ENCODE measurements around the gene ITPR2. TPM values are rescaled to one million over a fixed set of nuclear protein-coding genes. Genes with fewer than 3 reads are reported as not detected.
A peak's percentile ranks its signal among the peaks of the same experiment; 100 is the strongest.
"Not testable (repeated sequence)": the region's sequence is repeated elsewhere in the genome, so short reads cannot be mapped to it uniquely, and the experiment has no call there.

Gene ITPR2
- total and polyA plus RNA-seq, 5 donors, result 4.2 to 32.1 (median 23.2) TPM

- Histone ChIP-seq H3K27me3 (ENCODE audit: control insufficient read depth, insufficient read depth) (no peaks in the 10 kb centered on the region), H3K9me3 (ENCODE audit: control insufficient read depth, low read length) (no peaks in the 10 kb centered on the region), H3K4me3 (ENCODE audit: low read length) (no peak overlapping the region), H3K4me1 (ENCODE audit: control insufficient read depth, insufficient read depth, low read length) (peaks cover 2% of the 10 kb centered on the region), H3K27ac (ENCODE audit: low read length) (no peak overlapping the region)
- intact Hi-C loops (cut with DNase I), result no loop called here
- WGBS, result 90% methylated on average over 4 of the region's 4 CpGs
- no peak for ATAC-seq
- no peak for DNase-seq
Observed at GRCh38 chr12:26331960-26332359, 501.0 kb downstream of the ITPR2 start.

- Histone ChIP-seq H3K4me1 (ENCODE audit: control insufficient read depth, insufficient read depth, low read length) (peaks cover 2% of the 10 kb centered on the region), H3K27ac (ENCODE audit: low read length) (no peak overlapping the region), H3K9me3 (ENCODE audit: control insufficient read depth, low read length) (no peaks in the 10 kb centered on the region), H3K27me3 (ENCODE audit: control insufficient read depth, insufficient read depth) (no peaks in the 10 kb centered on the region), H3K4me3 (ENCODE audit: low read length) (no peak overlapping the region)
- WGBS, result 89% methylated on average over 3 of the region's 3 CpGs
- DNase-seq (no peak), ATAC-seq (no peak)
- intact Hi-C loops (cut with DNase I), result no loop called here
Observed at GRCh38 chr12:26331136-26331535, 501.9 kb downstream of the ITPR2 start.

- WGBS, result 67% methylated on average over 4 of the region's 4 CpGs
- peaks cover 2% of the 10 kb centered on the region for H3K4me1 ChIP-seq (ENCODE audit: control insufficient read depth, insufficient read depth, low read length)
- no peak overlapping the region for H3K4me3 ChIP-seq (ENCODE audit: low read length)
- no peak for ATAC-seq
- intact Hi-C loops (cut with DNase I), result no loop called here
- no peaks in the 10 kb centered on the region for H3K27me3 ChIP-seq (ENCODE audit: control insufficient read depth, insufficient read depth)
- DNase-seq, result no peak
- no peaks in the 10 kb centered on the region for H3K9me3 ChIP-seq (ENCODE audit: control insufficient read depth, low read length)
- no peak overlapping the region for H3K27ac ChIP-seq (ENCODE audit: low read length)
Observed at GRCh38 chr12:26327975-26328644, 504.9 kb downstream of the ITPR2 start.

GRCh38 chr12:26323673-26324072 lies 509.3 kb downstream of the ITPR2 start:
- Histone ChIP-seq H3K27me3 (ENCODE audit: control insufficient read depth, insufficient read depth) (no peaks in the 10 kb centered on the region), H3K27ac (ENCODE audit: low read length) (no peak overlapping the region), H3K4me1 (ENCODE audit: control insufficient read depth, insufficient read depth, low read length) (peaks cover 3% of the 10 kb centered on the region), H3K9me3 (ENCODE audit: control insufficient read depth, low read length) (no peaks in the 10 kb centered on the region), H3K4me3 (ENCODE audit: low read length) (no peak overlapping the region)
- 93% methylated on average over 2 of the region's 2 CpGs for WGBS
- ATAC-seq, result no peak
- intact Hi-C loops (cut with DNase I), result no loop called here
- no peak for DNase-seq

- H3K27ac ChIP-seq (ENCODE audit: low read length), result no peak overlapping the region
Observed at GRCh38 chr12:26319511-26319910, 513.5 kb downstream of the ITPR2 start.

GRCh38 chr12:26318661-26319068 lies 514.3 kb downstream of the ITPR2 start:
- ATAC-seq (peak; percentile 51 to 64), DNase-seq (peak; percentile 25 to 60 (median 39))
- 56% methylated on average over 5 of the region's 5 CpGs for WGBS
- Histone ChIP-seq H3K4me1 (ENCODE audit: control insufficient read depth, insufficient read depth, low read length) (peaks cover 2% of the 10 kb centered on the region), H3K9me3 (ENCODE audit: control insufficient read depth, low read length) (no peaks in the 10 kb centered on the region), H3K27ac (ENCODE audit: low read length) (no peak overlapping the region), H3K4me3 (ENCODE audit: low read length) (no peak overlapping the region), H3K27me3 (ENCODE audit: control insufficient read depth, insufficient read depth) (no peaks in the 10 kb centered on the region)
- intact Hi-C loops (cut with DNase I), result no loop called here

More at GRCh38 chr12:26319511-26319910, 513.5 kb downstream of the ITPR2 start:
- intact Hi-C loops (cut with DNase I), result no loop called here
- Histone ChIP-seq H3K4me3 (ENCODE audit: low read length) (no peak overlapping the region), H3K4me1 (ENCODE audit: control insufficient read depth, insufficient read depth, low read length) (peaks cover 2% of the 10 kb centered on the region), H3K9me3 (ENCODE audit: control insufficient read depth, low read length) (no peaks in the 10 kb centered on the region), H3K27me3 (ENCODE audit: control insufficient read depth, insufficient read depth) (no peaks in the 10 kb centered on the region)
- 67% methylated on average over 5 of the region's 5 CpGs for WGBS
- ATAC-seq (peak; percentile 83), DNase-seq (peak in 2 of 3 donors; percentile 28 to 71)

GRCh38 chr12:26317942-26318575 lies 514.9 kb downstream of the ITPR2 start:
- DNase-seq, result no peak
- Histone ChIP-seq H3K27me3 (ENCODE audit: control insufficient read depth, insufficient read depth) (no peaks in the 10 kb centered on the region), H3K4me1 (ENCODE audit: control insufficient read depth, insufficient read depth, low read length) (peaks cover 2% of the 10 kb centered on the region), H3K9me3 (ENCODE audit: control insufficient read depth, low read length) (no peaks in the 10 kb centered on the region), H3K27ac (ENCODE audit: low read length) (no peak overlapping the region), H3K4me3 (ENCODE audit: low read length) (no peak overlapping the region)
- no peak for ATAC-seq
- intact Hi-C loops (cut with DNase I), result no loop called here

- intact Hi-C loops (cut with DNase I); DNase-seq; H3K4me1 ChIP-seq (ENCODE audit: control insufficient read depth, insufficient read depth, low read length); H3K9me3 ChIP-seq (ENCODE audit: control insufficient read depth, low read length); ATAC-seq; H3K27ac ChIP-seq (ENCODE audit: low read length); H3K4me3 ChIP-seq (ENCODE audit: low read length); H3K27me3 ChIP-seq (ENCODE audit: control insufficient read depth, insufficient read depth): not testable (repeated sequence)
Observed at GRCh38 chr12:26314103-26314502, 518.9 kb downstream of the ITPR2 start.

- H3K27me3 ChIP-seq (ENCODE audit: control insufficient read depth, insufficient read depth); ATAC-seq; H3K4me3 ChIP-seq (ENCODE audit: low read length); H3K27ac ChIP-seq (ENCODE audit: low read length); DNase-seq; H3K4me1 ChIP-seq (ENCODE audit: control insufficient read depth, insufficient read depth, low read length); intact Hi-C loops (cut with DNase I); H3K9me3 ChIP-seq (ENCODE audit: control insufficient read depth, low read length): not testable (repeated sequence)
- WGBS, result 84% methylated on average over 6 of the region's 6 CpGs
Observed at GRCh38 chr12:26310489-26310888, 522.5 kb downstream of the ITPR2 start.

- 62% methylated on average over 4 of the region's 4 CpGs for WGBS
- ATAC-seq (no peak), DNase-seq (no peak)
- no peaks in the 10 kb centered on the region for H3K9me3 ChIP-seq (ENCODE audit: control insufficient read depth, low read length)
- H3K27me3 ChIP-seq (ENCODE audit: control insufficient read depth, insufficient read depth), result no peaks in the 10 kb centered on the region
- intact Hi-C loops (cut with DNase I), result no loop called here
- H3K4me3 ChIP-seq (ENCODE audit: low read length), result no peak overlapping the region
- H3K27ac ChIP-seq (ENCODE audit: low read length), result no peak overlapping the region
- H3K4me1 ChIP-seq (ENCODE audit: control insufficient read depth, insufficient read depth, low read length), result no peaks in the 10 kb centered on the region
Observed at GRCh38 chr12:26309634-26310033, 523.4 kb downstream of the ITPR2 start.

GRCh38 chr12:26304273-26304672 lies 528.7 kb downstream of the ITPR2 start:
- Histone ChIP-seq H3K27me3 (ENCODE audit: control insufficient read depth, insufficient read depth) (no peaks in the 10 kb centered on the region), H3K4me3 (ENCODE audit: low read length) (no peak overlapping the region), H3K27ac (ENCODE audit: low read length) (no peak overlapping the region), H3K9me3 (ENCODE audit: control insufficient read depth, low read length) (no peaks in the 10 kb centered on the region), H3K4me1 (ENCODE audit: control insufficient read depth, insufficient read depth, low read length) (no peaks in the 10 kb centered on the region)
- ATAC-seq (no peak), DNase-seq (no peak)
- WGBS, result 89% methylated on average over 2 of the region's 2 CpGs
- intact Hi-C loops (cut with DNase I), result no loop called here

All from right cardiac atrium (tissue), 5 donors.